ENCODE measurements around the gene IMMP2L.

IMMP2L gene

GRCh38 chr7:111138193-111138569 is 424.1 kb downstream of the IMMP2L start:
- peak; percentile 64 for DNase-seq

GRCh38 chr7:111137296-111138192 is 424.7 kb downstream of the IMMP2L start:
- DNase-seq: no peak

GRCh38 chr7:111132833-111133232 is 429.5 kb downstream of the IMMP2L start:
- no peak for DNase-seq

GRCh38 chr7:111129435-111129834 is 432.9 kb downstream of the IMMP2L start:
- no peak for DNase-seq

GRCh38 chr7:111126987-111127386 is 435.3 kb downstream of the IMMP2L start:
- DNase-seq: no peak

GRCh38 chr7:111115966-111116365 is 446.3 kb downstream of the IMMP2L start:
- DNase-seq: no peak

- no peak for DNase-seq
Observed at GRCh38 chr7:111113263-111114017, 448.9 kb downstream of the IMMP2L start.

GRCh38 chr7:111112439-111112838 is 449.9 kb downstream of the IMMP2L start:
- DNase-seq: no peak

GRCh38 chr7:111108496-111108895 is 453.8 kb downstream of the IMMP2L start:
- DNase-seq: no peak

- no peak for DNase-seq
Observed at GRCh38 chr7:111108000-111108399, 454.3 kb downstream of the IMMP2L start.

GRCh38 chr7:111107579-111107978 is 454.7 kb downstream of the IMMP2L start:
- DNase-seq: no peak

- no peak for DNase-seq
Observed at GRCh38 chr7:111105269-111105668, 457.0 kb downstream of the IMMP2L start.

GRCh38 chr7:111104710-111105109 is 457.6 kb downstream of the IMMP2L start:
- no peak for DNase-seq

- no peak for DNase-seq
Observed at GRCh38 chr7:111103678-111104274, 458.5 kb downstream of the IMMP2L start.

- no peak for DNase-seq
Observed at GRCh38 chr7:111103136-111103535, 459.2 kb downstream of the IMMP2L start.

- no peak for DNase-seq
Observed at GRCh38 chr7:111101856-111102646, 460.2 kb downstream of the IMMP2L start.

- DNase-seq: no peak
Observed at GRCh38 chr7:111098926-111099250, 463.4 kb downstream of the IMMP2L start.

GRCh38 chr7:111098011-111098925 is 464.0 kb downstream of the IMMP2L start:
- DNase-seq: peak; percentile 75

- DNase-seq: no peak
Observed at GRCh38 chr7:111096997-111097396, 465.3 kb downstream of the IMMP2L start.

GRCh38 chr7:111094419-111094818 is 467.9 kb downstream of the IMMP2L start:
- DNase-seq: no peak

- no peak for DNase-seq
Observed at GRCh38 chr7:111093496-111093895, 468.8 kb downstream of the IMMP2L start.
